ENCODE data around the gene POLR2B. TPM values are rescaled to one million over a fixed set of nuclear protein-coding genes. Genes with fewer than 3 reads are reported as not detected.
A peak's percentile ranks its signal among the peaks of the same experiment; 100 is the strongest.
"Not testable (repeated sequence)": the region's sequence is repeated elsewhere in the genome, so short reads cannot be mapped to it uniquely, and the experiment has no call there.

POLR2B gene
- polyA plus RNA-seq (2011; rRNA removed) (44.6 and 85.0 TPM in 2 replicates), polyA minus RNA-seq (2011; rRNA and poly(A)+ RNA removed) (35.6 and 41.3 TPM in 2 replicates)

DNA sequence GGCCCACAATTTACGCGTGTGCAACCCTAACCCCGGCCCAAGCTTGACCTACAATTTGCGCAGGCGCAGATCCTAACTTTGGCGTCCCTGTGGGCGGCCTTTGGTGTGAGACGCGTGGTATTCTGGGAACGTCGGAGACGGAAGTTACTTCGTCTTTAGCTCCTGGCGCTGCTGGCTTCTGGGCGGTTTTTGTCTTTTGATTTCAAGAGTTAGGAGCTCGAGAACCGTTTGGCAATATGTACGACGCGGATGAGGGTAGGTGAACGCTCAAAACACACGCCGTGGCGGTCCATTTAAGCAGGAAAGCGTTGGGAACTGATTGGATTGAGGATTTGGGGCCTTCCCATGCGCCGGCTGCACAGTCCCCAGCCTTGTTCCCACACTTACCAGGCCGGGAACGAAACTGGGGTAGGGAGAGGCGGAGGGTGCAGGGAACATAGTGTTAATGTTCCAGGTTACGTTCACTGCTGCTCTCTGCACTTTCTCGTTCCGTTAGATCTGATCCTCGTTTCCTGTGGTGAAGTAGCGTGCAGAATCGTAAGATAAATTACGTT is at the start of gene POLR2B:
TSS of gene POLR2B (plus strand) at position 147 of the 554 bp plus-strand sequence. CDS start at position 237, 90 bp downstream.
- DNase-seq (ENCODE audit: low read depth), result peak; percentile 55
- ChIA-PET POLR2A (interaction anchor here (1.1 kb wide), 1 partner anchor 56 kb away, joined by 3 read pairs; no protein-coding TSS in a partner anchor), CTCF (interaction anchor here (0.9 to 2.4 kb wide), 3 partner anchors 11 to 21 kb away, joined by 3 to 11 read pairs (median 3); no protein-coding TSS in a partner anchor)
- peak within 1 kb of the TSS; percentile 86 for H3K4me3 ChIP-seq (ENCODE audit: low read depth, low read length)
- no peaks in the 10 kb centered on the region for H3K27me3 ChIP-seq (ENCODE audit: control insufficient read depth, insufficient read depth, low read length)
- no peaks in the 10 kb centered on the region for H3K36me3 ChIP-seq (ENCODE audit: control insufficient read depth, insufficient read depth, low read length)
- TF ChIP-seq, protein P1, sequence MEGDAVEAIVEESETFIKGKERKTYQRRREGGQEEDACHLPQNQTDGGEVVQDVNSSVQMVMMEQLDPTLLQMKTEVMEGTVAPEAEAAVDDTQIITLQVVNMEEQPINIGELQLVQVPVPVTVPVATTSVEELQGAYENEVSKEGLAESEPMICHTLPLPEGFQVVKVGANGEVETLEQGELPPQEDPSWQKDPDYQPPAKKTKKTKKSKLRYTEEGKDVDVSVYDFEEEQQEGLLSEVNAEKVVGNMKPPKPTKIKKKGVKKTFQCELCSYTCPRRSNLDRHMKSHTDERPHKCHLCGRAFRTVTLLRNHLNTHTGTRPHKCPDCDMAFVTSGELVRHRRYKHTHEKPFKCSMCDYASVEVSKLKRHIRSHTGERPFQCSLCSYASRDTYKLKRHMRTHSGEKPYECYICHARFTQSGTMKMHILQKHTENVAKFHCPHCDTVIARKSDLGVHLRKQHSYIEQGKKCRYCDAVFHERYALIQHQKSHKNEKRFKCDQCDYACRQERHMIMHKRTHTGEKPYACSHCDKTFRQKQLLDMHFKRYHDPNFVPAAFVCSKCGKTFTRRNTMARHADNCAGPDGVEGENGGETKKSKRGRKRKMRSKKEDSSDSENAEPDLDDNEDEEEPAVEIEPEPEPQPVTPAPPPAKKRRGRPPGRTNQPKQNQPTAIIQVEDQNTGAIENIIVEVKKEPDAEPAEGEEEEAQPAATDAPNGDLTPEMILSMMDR (IDR thresholded peaks at IDR 0.05; ENCODE audit: insufficient read depth, low read depth, low read length), result no peak

- peaks cover 11% of the 10 kb centered on the region for H3K36me3 ChIP-seq (ENCODE audit: control insufficient read depth, insufficient read depth, low read length)
- no peaks in the 10 kb centered on the region for H3K27me3 ChIP-seq (ENCODE audit: control insufficient read depth, insufficient read depth, low read length)
- ChIA-PET POLR2A (no interaction called here), CTCF (no interaction called here)
- no peak overlapping the region for H3K4me3 ChIP-seq (ENCODE audit: low read depth, low read length)
- TF ChIP-seq, protein P1 (IDR thresholded peaks at IDR 0.05; ENCODE audit: insufficient read depth, low read depth, low read length), result no peak
- DNase-seq (ENCODE audit: low read depth), result no peak
Observed at GRCh38 chr4:56930638-56931037, 48.1 kb upstream of the POLR2B start.

DNA sequence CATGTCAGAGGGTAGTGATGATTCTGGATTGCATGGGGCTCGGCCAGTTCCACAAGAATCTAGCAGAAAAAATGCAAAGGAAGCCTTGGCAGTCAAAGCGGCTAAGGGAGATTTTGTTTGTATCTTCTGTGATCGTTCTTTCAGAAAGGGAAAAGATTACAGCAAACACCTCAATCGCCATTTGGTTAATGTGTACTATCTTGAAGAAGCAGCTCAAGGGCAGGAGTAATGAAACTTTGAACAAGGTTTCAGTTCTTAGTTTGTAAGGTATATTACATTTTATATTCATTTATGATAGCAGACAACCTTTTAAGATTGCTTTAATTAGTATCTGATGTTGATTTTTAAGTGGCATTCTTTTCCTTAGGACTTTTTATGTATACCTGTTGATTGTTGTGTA is 46.8 kb upstream of the POLR2B start:
- ChIA-PET CTCF (interaction anchor here (0.6 to 0.7 kb wide), 2 partner anchors 9 to 25 kb away, joined by 3 read pairs; no protein-coding TSS in a partner anchor), POLR2A (no interaction called here)
- Histone ChIP-seq H3K27me3 (ENCODE audit: control insufficient read depth, insufficient read depth, low read length) (no peaks in the 10 kb centered on the region), H3K4me3 (ENCODE audit: low read depth, low read length) (no peak overlapping the region), H3K36me3 (ENCODE audit: control insufficient read depth, insufficient read depth, low read length) (peaks cover 11% of the 10 kb centered on the region)
- TF ChIP-seq, protein P1 (IDR thresholded peaks at IDR 0.05; ENCODE audit: insufficient read depth, low read depth, low read length), result no peak
- no peak for DNase-seq (ENCODE audit: low read depth)

- CTCF ChIA-PET, result no interaction called here
- POLR2A ChIA-PET, result no interaction called here
- no peaks in the 10 kb centered on the region for H3K27me3 ChIP-seq (ENCODE audit: control insufficient read depth, insufficient read depth, low read length)
- DNase-seq (ENCODE audit: low read depth), result peak; percentile 40
- TF ChIP-seq, protein P1 (IDR thresholded peaks at IDR 0.05; ENCODE audit: insufficient read depth, low read depth, low read length), result no peak
- no peaks in the 10 kb centered on the region; the same call in 1 of the 2 replicates for H3K36me3 ChIP-seq (ENCODE audit: control insufficient read depth, insufficient read depth, low read length)
- no peak overlapping the region for H3K4me3 ChIP-seq (ENCODE audit: low read depth, low read length)
Observed at GRCh38 chr4:56937262-56937661, 41.4 kb upstream of the POLR2B start.

- H3K4me3 ChIP-seq (ENCODE audit: low read depth, low read length); POLR2A ChIA-PET; H3K36me3 ChIP-seq (ENCODE audit: control insufficient read depth, insufficient read depth, low read length); H3K27me3 ChIP-seq (ENCODE audit: control insufficient read depth, insufficient read depth, low read length); DNase-seq (ENCODE audit: low read depth): not testable (repeated sequence)
- CTCF ChIA-PET, result interaction anchor here (1.6 kb wide), 1 partner anchor 12 kb away, joined by 5 read pairs; no protein-coding TSS in a partner anchor
Observed at GRCh38 chr4:56939826-56940225, 38.9 kb upstream of the POLR2B start.

Measured in BJ (cell line).